ENCODE results near the gene GOLGA5. TPM values are rescaled to one million over a fixed set of nuclear protein-coding genes. Genes with fewer than 3 reads are reported as not detected.

GOLGA5 gene
- total and polyA plus RNA-seq, 4 donors, result 28.1 to 38.6 (median 31.6) TPM

DNA sequence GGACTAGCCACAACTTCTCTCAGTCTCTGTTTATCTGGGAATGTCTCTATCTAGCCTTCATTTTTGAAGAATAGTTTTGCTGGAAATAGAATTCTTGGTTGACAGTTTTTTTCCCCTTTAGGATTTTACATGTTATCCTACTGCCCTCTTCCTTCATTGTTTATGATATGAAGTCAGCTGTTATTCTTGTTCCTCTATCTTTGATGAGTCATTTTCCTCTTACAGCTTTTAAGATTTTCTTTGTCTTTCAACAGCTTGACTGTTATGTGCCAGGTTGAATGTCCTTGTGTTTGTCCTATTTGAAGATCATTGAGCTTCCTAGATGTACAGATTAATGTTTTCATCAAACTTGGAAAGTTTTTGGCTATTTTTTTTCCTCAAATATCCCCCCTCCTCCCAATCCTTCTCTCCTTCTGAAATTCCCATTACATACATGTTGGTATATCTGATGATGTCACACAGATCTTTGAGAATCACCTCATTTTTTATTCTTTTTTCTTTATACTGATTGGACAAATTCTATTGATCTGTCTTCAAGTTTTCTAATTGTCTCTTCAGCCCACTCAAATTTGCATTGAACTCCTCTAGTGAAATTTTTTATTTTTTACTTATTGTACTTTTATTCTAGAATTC is 4.5 kb upstream of the GOLGA5 start:
- H3K27me3 ChIP-seq (ENCODE audit: control insufficient read depth, insufficient read depth, low read length), result no peaks in the 10 kb centered on the region
- no peak overlapping the region for H3K4me3 ChIP-seq (ENCODE audit: low read depth, low read length)
- no peak for DNase-seq (ENCODE audit: low read depth in 4 of 6, low spot score in 6 of 6)
- no peaks in the 10 kb centered on the region for H3K36me3 ChIP-seq (ENCODE audit: control insufficient read depth, insufficient read depth, low read length)
- peaks cover 2% of the 10 kb centered on the region for H3K4me1 ChIP-seq (ENCODE audit: control insufficient read depth, insufficient read depth, low read length)
- peaks cover 5% of the 10 kb centered on the region for H3K9me3 ChIP-seq (ENCODE audit: control insufficient read depth, insufficient read depth, low read length)
- H3K27ac ChIP-seq (ENCODE audit: low read depth, low read length), result no peak overlapping the region

DNA sequence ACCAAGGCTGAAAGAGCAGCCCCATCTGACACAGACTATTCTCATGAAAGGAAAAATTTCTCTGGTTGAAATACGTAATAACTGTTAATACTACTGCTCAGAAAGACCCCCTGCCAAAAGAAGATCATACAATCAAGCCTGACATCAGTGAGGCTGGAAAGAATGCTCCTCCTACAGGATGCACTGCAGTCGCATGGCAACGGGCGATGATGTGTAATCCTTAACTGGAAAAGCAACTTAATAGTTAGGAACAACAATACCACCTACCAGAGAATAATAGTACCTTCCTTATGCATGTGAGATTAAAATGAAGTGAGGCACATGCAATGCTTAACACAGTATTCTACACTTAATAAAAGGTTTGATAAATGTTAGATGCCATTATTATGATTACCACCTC is 1.2 kb upstream of the GOLGA5 start:
- peaks cover 5% of the 10 kb centered on the region for H3K9me3 ChIP-seq (ENCODE audit: control insufficient read depth, insufficient read depth, low read length)
- H3K36me3 ChIP-seq (ENCODE audit: control insufficient read depth, insufficient read depth, low read length), result peaks cover 4% of the 10 kb centered on the region
- H3K27me3 ChIP-seq (ENCODE audit: control insufficient read depth, insufficient read depth, low read length), result no peaks in the 10 kb centered on the region
- DNase-seq (ENCODE audit: low read depth in 4 of 6, low spot score in 6 of 6), result peak in 1 of 6 donors; percentile 5
- H3K27ac ChIP-seq (ENCODE audit: low read depth, low read length), result no peak overlapping the region
- peaks cover 8% of the 10 kb centered on the region for H3K4me1 ChIP-seq (ENCODE audit: control insufficient read depth, insufficient read depth, low read length)
- WGBS (ENCODE audit: insufficient coverage), result no CpG with 5 or more reads among the region's 4 CpGs
- H3K4me3 ChIP-seq (ENCODE audit: low read depth, low read length), result no peak overlapping the region

DNA sequence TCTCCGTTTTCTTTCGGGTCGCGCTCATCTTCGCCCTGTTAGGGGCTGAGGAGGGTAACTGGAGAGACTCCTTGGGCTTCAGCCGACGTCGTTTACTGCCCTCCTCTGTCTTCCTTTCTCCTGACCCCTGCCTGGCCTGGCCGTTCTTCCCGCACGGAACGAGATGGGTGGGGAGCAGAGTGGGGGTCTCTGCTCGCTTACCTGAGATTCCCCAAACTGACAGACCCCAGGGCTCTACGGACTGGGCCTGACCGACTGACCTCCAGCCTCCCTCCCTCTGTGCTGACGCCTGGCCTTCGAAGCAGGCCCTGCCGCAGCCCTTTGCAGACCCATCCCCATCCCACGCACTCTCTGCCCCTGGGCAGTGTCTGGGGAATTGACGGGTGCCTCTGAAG is 439 bp downstream of the GOLGA5 start:
- H3K27me3 ChIP-seq (ENCODE audit: control insufficient read depth, insufficient read depth, low read length), result no peaks in the 10 kb centered on the region
- DNase-seq (ENCODE audit: low read depth in 4 of 6, low spot score in 6 of 6), result no peak
- H3K4me3 ChIP-seq (ENCODE audit: low read depth, low read length), result peak overlapping the region; percentile 99
- peaks cover 11% of the 10 kb centered on the region for H3K36me3 ChIP-seq (ENCODE audit: control insufficient read depth, insufficient read depth, low read length)
- 0% methylated on average over 17 of the region's 20 CpGs for WGBS (ENCODE audit: insufficient coverage)
- peak overlapping the region; percentile 89 for H3K27ac ChIP-seq (ENCODE audit: low read depth, low read length)
- peaks cover 2% of the 10 kb centered on the region for H3K9me3 ChIP-seq (ENCODE audit: control insufficient read depth, insufficient read depth, low read length)
- H3K4me1 ChIP-seq (ENCODE audit: control insufficient read depth, insufficient read depth, low read length), result peaks cover 8% of the 10 kb centered on the region

DNA sequence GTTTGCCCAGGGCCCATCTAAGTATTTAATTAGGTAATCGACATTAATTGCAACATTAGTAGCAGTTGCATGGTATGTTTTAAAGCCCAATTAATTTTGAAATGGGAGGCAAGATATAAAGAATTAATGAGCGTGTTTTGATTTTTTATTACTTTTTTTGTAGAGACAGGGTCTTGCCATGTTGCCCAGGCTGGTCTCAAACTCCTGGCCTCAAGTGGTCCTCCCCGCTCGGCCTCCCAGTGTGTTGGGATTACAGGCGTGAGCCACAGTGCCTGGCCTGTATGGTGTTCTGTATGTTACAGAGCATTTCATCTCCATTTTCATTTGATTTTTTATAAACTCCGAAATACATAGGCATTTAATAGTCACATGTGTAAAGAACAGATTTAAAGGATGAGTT is 856 bp downstream of the GOLGA5 start:
- H3K27ac ChIP-seq (ENCODE audit: low read depth, low read length), result no peak overlapping the region
- H3K4me3 ChIP-seq (ENCODE audit: low read depth, low read length), result peak overlapping the region; percentile 99
- peaks cover 8% of the 10 kb centered on the region for H3K4me1 ChIP-seq (ENCODE audit: control insufficient read depth, insufficient read depth, low read length)
- H3K36me3 ChIP-seq (ENCODE audit: control insufficient read depth, insufficient read depth, low read length), result peaks cover 14% of the 10 kb centered on the region
- no peaks in the 10 kb centered on the region for H3K27me3 ChIP-seq (ENCODE audit: control insufficient read depth, insufficient read depth, low read length)
- no peaks in the 10 kb centered on the region for H3K9me3 ChIP-seq (ENCODE audit: control insufficient read depth, insufficient read depth, low read length)
- DNase-seq (ENCODE audit: low read depth in 4 of 6, low spot score in 6 of 6), result no peak
- WGBS (ENCODE audit: insufficient coverage), result no CpG with 5 or more reads among the region's 6 CpGs

DNA sequence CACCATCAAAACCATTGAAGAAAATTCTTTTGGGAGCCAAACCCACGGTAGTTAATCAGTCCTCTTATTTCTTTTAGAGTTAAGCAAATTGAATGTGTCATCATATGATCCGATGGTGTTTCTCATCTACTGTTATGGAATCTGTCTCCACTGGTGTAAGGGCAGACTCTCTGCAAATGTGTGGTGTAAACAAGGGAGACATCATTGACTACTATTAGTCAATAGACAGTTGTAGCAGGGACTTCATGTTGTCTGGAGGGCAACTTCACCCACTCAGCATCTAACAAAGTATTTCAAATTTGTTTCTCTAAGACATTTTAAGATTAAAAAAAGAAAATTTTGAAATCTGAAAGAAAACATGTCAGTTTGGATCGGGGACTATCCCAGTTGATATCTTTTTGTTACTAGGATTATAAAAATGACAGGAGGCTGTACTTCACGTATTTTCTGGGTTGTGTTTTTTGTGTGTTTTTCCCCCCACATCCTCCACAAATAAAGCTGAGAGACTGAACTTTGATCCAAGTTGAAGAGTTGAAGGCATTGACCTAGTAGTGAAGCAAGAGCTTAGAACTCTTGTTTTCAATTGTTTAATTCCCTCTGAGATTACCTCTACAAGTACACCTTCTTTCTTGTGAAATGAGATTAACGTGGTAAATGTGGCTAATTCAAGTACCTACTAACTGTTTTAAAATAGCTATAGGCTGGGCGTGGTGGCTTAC is 4.0 kb downstream of the GOLGA5 start:
- WGBS (ENCODE audit: insufficient coverage), result 84% methylated on average over 2 of the region's 6 CpGs
- Histone ChIP-seq H3K27ac (ENCODE audit: low read depth, low read length) (no peak overlapping the region), H3K9me3 (ENCODE audit: control insufficient read depth, insufficient read depth, low read length) (no peaks in the 10 kb centered on the region), H3K4me3 (ENCODE audit: low read depth, low read length) (no peak overlapping the region), H3K4me1 (ENCODE audit: control insufficient read depth, insufficient read depth, low read length) (peaks cover 8% of the 10 kb centered on the region), H3K27me3 (ENCODE audit: control insufficient read depth, insufficient read depth, low read length) (no peaks in the 10 kb centered on the region), H3K36me3 (ENCODE audit: control insufficient read depth, insufficient read depth, low read length) (peaks cover 14% of the 10 kb centered on the region)
- DNase-seq (ENCODE audit: low read depth in 4 of 6, low spot score in 6 of 6), result no peak

DNA sequence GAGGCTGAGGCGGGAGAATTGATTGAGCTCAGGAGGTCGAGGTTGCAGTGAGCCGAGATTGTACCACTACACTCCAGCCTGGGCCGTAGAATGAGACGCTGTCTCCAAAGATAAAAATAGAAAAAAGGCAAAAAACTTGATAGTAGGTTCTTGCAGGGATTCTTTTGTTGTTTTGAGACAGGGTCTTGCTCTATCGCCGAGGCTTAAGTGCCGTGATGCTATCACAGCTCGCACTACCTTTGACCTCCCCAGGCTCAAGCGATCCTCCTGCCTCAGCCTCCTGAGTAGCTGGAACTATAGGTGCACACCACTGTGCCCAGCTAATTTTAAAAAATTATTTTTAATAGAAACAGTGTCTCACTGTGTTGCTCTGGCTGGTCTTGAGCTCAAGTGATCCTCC is 4.7 kb downstream of the GOLGA5 start:
- Histone ChIP-seq H3K4me3 (ENCODE audit: low read depth, low read length) (no peak overlapping the region), H3K27me3 (ENCODE audit: control insufficient read depth, insufficient read depth, low read length) (no peaks in the 10 kb centered on the region), H3K36me3 (ENCODE audit: control insufficient read depth, insufficient read depth, low read length) (peaks cover 14% of the 10 kb centered on the region), H3K4me1 (ENCODE audit: control insufficient read depth, insufficient read depth, low read length) (peaks cover 8% of the 10 kb centered on the region), H3K27ac (ENCODE audit: low read depth, low read length) (no peak overlapping the region), H3K9me3 (ENCODE audit: control insufficient read depth, insufficient read depth, low read length) (no peaks in the 10 kb centered on the region)
- WGBS (ENCODE audit: insufficient coverage), result 88% methylated on average over 7 of the region's 10 CpGs
- DNase-seq (ENCODE audit: low read depth in 4 of 6, low spot score in 6 of 6), result no peak

DNA sequence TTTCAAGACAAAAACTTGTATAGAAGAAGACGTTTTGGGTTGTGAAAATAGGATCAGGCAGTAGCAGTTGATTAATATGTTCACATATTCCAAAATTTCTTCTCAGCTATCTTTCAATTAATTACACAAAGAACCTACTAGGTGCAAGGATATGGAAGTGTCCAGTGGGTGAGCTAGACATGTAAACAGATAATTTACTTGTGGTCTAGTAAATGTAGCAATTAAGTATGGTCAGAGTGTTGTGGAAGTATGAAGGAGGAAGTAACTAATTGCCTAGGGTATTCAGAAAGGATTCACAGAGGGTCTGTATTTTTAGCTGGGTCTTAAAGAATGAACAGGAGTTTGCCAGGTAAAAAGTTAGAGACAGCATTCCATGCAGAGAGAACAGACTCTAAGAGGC is 5.9 kb downstream of the GOLGA5 start:
- H3K27me3 ChIP-seq (ENCODE audit: control insufficient read depth, insufficient read depth, low read length), result no peaks in the 10 kb centered on the region
- WGBS (ENCODE audit: insufficient coverage), result no CpG with 5 or more reads among the region's 1 CpG
- H3K4me3 ChIP-seq (ENCODE audit: low read depth, low read length), result no peak overlapping the region
- DNase-seq (ENCODE audit: low read depth in 4 of 6, low spot score in 6 of 6), result no peak
- peaks cover 1% of the 10 kb centered on the region for H3K4me1 ChIP-seq (ENCODE audit: control insufficient read depth, insufficient read depth, low read length)
- peaks cover 14% of the 10 kb centered on the region for H3K36me3 ChIP-seq (ENCODE audit: control insufficient read depth, insufficient read depth, low read length)
- H3K27ac ChIP-seq (ENCODE audit: low read depth, low read length), result no peak overlapping the region
- no peaks in the 10 kb centered on the region for H3K9me3 ChIP-seq (ENCODE audit: control insufficient read depth, insufficient read depth, low read length)

DNA sequence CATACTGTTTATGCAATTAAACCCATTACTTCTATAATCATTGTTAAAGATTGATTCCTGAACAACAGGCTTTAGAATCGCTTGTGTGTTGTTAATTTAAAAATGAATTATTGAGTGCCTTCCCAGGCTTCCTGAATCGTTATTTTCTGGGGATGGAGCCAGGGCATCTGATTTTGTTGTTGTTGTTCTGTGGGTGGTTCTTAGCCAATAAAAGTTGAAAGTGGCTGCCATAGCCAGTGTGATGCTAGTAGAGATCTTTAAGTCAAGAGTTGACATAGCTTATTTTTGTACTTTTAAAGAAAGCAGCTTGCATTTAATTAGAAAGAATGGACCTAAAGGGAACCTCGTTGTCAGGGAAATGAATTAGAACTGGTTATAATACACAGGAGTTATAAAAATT is 6.4 kb downstream of the GOLGA5 start:
- WGBS (ENCODE audit: insufficient coverage), result 49% methylated on average over 2 of the region's 3 CpGs
- no peaks in the 10 kb centered on the region for H3K4me1 ChIP-seq (ENCODE audit: control insufficient read depth, insufficient read depth, low read length)

DNA sequence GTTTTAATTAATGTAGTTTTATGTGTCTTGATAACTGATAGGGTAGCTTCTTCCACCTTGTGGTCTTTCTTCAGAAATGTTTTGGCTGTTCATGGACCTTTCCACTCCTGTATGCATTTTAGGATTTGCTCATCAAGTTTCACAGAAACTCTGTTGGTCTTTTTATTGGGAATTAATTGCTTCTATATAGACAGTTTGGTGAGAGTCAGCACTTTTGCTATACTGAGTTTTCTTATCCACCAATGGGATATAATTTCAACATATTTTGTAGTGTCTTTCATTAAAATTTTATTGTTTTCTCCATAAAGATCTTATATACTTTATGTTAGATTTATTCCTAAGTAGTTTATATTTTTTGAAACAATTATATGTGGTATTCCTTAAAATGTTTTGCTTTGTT is 7.8 kb downstream of the GOLGA5 start:
- H3K9me3 ChIP-seq (ENCODE audit: control insufficient read depth, insufficient read depth, low read length), result no peaks in the 10 kb centered on the region
- DNase-seq (ENCODE audit: low read depth in 4 of 6, low spot score in 6 of 6), result no peak
- no peak overlapping the region for H3K27ac ChIP-seq (ENCODE audit: low read depth, low read length)
- no peaks in the 10 kb centered on the region for H3K27me3 ChIP-seq (ENCODE audit: control insufficient read depth, insufficient read depth, low read length)
- H3K4me1 ChIP-seq (ENCODE audit: control insufficient read depth, insufficient read depth, low read length), result no peaks in the 10 kb centered on the region
- peaks cover 15% of the 10 kb centered on the region for H3K36me3 ChIP-seq (ENCODE audit: control insufficient read depth, insufficient read depth, low read length)
- H3K4me3 ChIP-seq (ENCODE audit: low read depth, low read length), result no peak overlapping the region

More for the DNA sequence above, 6.4 kb downstream of the GOLGA5 start:
- Histone ChIP-seq H3K4me3 (ENCODE audit: low read depth, low read length) (no peak overlapping the region), H3K27me3 (ENCODE audit: control insufficient read depth, insufficient read depth, low read length) (no peaks in the 10 kb centered on the region), H3K9me3 (ENCODE audit: control insufficient read depth, insufficient read depth, low read length) (no peaks in the 10 kb centered on the region), H3K27ac (ENCODE audit: low read depth, low read length) (no peak overlapping the region), H3K36me3 (ENCODE audit: control insufficient read depth, insufficient read depth, low read length) (peaks cover 14% of the 10 kb centered on the region)
- DNase-seq (ENCODE audit: low read depth in 4 of 6, low spot score in 6 of 6), result no peak

DNA sequence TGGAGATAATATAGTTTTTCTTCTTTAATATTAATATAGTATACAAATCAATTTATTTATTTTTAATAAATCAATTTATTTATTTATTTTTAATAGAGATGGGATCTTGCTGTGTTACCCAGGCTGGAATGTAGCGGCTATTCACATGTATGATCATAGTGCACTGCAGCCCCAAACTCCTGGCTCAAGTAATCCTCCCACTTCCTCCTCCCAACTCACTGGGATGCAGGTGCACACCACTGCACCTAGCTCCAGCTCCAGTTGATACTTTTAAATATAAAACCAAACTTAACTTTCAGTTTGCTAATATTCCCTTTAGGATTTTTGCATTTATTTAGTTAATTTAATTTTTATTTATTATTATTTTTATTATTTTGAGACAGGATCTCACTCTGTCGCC is 8.6 kb downstream of the GOLGA5 start:
- no peaks in the 10 kb centered on the region for H3K4me1 ChIP-seq (ENCODE audit: control insufficient read depth, insufficient read depth, low read length)
- DNase-seq (ENCODE audit: low read depth in 4 of 6, low spot score in 6 of 6), result no peak
- no peak overlapping the region for H3K4me3 ChIP-seq (ENCODE audit: low read depth, low read length)
- H3K9me3 ChIP-seq (ENCODE audit: control insufficient read depth, insufficient read depth, low read length), result no peaks in the 10 kb centered on the region
- H3K27ac ChIP-seq (ENCODE audit: low read depth, low read length), result no peak overlapping the region
- H3K27me3 ChIP-seq (ENCODE audit: control insufficient read depth, insufficient read depth, low read length), result no peaks in the 10 kb centered on the region
- peaks cover 14% of the 10 kb centered on the region for H3K36me3 ChIP-seq (ENCODE audit: control insufficient read depth, insufficient read depth, low read length)
- WGBS (ENCODE audit: insufficient coverage), result 100% methylated on average over 1 of the region's 2 CpGs

Measured in spinal cord (tissue), 10 donors.